ENCODE results near the gene CENPP.

DNA sequence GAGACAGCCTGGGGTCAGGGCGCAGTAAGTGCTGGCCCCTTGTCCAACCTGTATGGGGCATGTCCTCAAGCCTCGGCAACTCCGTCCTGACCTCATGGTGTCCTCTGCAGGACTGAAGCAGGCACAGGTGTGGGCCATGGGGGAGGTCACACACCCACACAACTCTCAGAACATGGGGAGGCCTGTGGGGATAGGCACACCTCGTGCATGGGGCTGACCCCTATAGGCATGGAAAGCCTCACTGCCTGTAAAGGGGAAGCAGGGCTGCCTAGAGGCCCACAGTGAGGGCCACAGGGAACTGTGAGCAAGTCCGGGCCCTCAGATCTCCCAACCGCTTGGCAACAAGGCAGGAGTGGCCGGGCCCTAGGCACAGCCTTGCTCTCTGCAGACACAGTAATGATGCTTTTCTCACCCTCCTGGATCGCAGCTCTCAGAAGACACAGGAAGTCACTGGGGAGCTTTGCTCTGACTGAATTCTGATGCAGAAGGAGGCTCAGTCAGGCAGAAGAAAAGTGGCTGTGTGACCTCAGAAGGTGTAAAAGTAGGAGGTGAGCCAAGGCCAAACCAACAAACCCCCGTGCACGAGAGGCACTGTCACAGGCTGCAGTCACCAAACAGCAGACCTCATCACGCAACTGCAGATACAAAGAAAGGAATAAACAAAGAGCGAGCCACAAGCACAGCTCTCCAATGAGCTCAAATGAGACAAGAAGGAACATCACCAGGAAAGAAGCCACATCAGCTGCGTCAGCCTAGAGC, 338.8 kb downstream of the CENPP start:
- TF ChIP-seq, protein P1, sequence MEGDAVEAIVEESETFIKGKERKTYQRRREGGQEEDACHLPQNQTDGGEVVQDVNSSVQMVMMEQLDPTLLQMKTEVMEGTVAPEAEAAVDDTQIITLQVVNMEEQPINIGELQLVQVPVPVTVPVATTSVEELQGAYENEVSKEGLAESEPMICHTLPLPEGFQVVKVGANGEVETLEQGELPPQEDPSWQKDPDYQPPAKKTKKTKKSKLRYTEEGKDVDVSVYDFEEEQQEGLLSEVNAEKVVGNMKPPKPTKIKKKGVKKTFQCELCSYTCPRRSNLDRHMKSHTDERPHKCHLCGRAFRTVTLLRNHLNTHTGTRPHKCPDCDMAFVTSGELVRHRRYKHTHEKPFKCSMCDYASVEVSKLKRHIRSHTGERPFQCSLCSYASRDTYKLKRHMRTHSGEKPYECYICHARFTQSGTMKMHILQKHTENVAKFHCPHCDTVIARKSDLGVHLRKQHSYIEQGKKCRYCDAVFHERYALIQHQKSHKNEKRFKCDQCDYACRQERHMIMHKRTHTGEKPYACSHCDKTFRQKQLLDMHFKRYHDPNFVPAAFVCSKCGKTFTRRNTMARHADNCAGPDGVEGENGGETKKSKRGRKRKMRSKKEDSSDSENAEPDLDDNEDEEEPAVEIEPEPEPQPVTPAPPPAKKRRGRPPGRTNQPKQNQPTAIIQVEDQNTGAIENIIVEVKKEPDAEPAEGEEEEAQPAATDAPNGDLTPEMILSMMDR (IDR thresholded peaks at IDR 0.05) = no peak
- no peak for TF ChIP-seq POLR2A (IDR thresholded peaks at IDR 0.05)

Data from body of pancreas (tissue), 4 donors.